ENCODE measurements around the gene FAM219A.

FAM219A gene

GRCh38 chr9:34399729-34400128, 58.6 kb downstream of the FAM219A start:
- no peak for DNase-seq

- DNase-seq: no peak
Observed at GRCh38 chr9:34398875-34399274, 59.5 kb downstream of the FAM219A start.

GRCh38 chr9:34396276-34397214, 61.8 kb downstream of the FAM219A start:
- no peak for DNase-seq

GRCh38 chr9:34392511-34392910, 65.9 kb downstream of the FAM219A start:
- DNase-seq: no peak

GRCh38 chr9:34387239-34387638, 71.1 kb downstream of the FAM219A start:
- no peak for DNase-seq

- no peak for DNase-seq
Observed at GRCh38 chr9:34386656-34387055, 71.7 kb downstream of the FAM219A start.

- DNase-seq: no peak
Observed at GRCh38 chr9:34385561-34386230, 72.7 kb downstream of the FAM219A start.

GRCh38 chr9:34384368-34385165, 73.8 kb downstream of the FAM219A start:
- DNase-seq: no peak

GRCh38 chr9:34383904-34384303, 74.5 kb downstream of the FAM219A start:
- no peak for DNase-seq

GRCh38 chr9:34382879-34383278, 75.5 kb downstream of the FAM219A start:
- DNase-seq: no peak

GRCh38 chr9:34382054-34382453, 76.3 kb downstream of the FAM219A start:
- no peak for DNase-seq

- DNase-seq: no peak
Observed at GRCh38 chr9:34381323-34381722, 77.0 kb downstream of the FAM219A start.

- peak; percentile 74 for DNase-seq
Observed at GRCh38 chr9:34380511-34381315, 77.7 kb downstream of the FAM219A start.

GRCh38 chr9:34380034-34380510, 78.3 kb downstream of the FAM219A start:
- DNase-seq: peak; percentile 26

- peak; percentile 91 for DNase-seq
Observed at GRCh38 chr9:34379334-34380033, 78.9 kb downstream of the FAM219A start.

GRCh38 chr9:34378376-34379060, 79.9 kb downstream of the FAM219A start:
- DNase-seq: no peak

- DNase-seq: no peak
Observed at GRCh38 chr9:34377404-34377746, 81.0 kb downstream of the FAM219A start.

- peak; percentile 95 for DNase-seq
Observed at GRCh38 chr9:34376596-34377403, 81.6 kb downstream of the FAM219A start, which contains the start of gene MYORG. Gene MYORG (minus strand): TSS chr9:34376898. CDS start chr9:34372943, 3,955 bp downstream.

- peak; percentile 38 for DNase-seq
Observed at GRCh38 chr9:34375901-34376595, 82.3 kb downstream of the FAM219A start.

All from activated naive CD4-positive, alpha-beta T cell treated with anti-CD3 and anti-CD28 coated beads, Interleukin-2, amount 50 U/mL, for 16 hours (primary cell).